ENCODE data around the gene CDH23.

The CDH23 gene

DNA sequence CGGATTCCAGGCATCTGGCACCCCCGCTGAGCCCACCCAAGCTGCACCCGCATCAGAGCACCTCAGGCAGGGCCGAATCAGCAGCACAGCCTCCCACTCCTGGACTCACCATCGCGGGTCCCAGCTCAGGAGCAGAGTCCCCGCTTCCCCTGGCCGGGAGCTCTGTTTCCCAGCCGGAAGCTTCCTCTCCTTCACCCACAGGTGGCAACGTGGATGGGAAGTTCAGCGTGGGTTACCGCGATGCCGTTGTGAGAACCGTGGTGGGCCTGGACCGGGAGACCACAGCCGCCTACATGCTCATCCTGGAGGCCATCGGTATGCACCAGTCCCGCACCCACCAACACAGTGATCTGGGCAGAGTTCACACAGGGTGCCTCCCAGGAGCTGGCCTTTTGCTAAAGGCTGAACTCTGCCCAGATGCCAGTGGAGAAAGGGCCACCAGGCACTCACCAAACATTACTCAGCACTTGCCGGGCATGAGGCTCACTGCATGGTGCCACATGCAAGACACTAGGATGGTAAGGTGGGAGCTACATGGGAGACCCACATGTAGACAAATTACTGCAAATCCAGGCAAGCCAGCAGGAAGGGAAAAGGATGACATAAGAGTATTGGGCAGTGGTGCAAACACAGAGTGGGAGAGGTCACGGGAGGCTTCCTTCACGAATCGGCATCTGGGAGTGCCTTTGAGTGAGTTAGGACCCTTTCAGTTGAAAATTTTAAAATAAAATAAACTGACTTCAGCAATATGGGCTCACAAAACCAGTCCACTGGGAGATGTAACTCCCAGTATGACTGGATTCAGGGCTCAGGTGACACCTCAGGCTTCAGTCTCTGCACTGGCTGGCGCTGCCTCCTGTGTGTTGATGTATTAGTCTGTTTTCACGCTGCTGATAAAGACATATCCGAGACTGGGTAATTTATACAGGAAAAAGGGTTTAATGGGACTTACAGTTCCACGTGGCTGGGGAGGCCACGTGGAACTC, 312.5 kb downstream of the CDH23 start:
- TF ChIP-seq, protein P1, sequence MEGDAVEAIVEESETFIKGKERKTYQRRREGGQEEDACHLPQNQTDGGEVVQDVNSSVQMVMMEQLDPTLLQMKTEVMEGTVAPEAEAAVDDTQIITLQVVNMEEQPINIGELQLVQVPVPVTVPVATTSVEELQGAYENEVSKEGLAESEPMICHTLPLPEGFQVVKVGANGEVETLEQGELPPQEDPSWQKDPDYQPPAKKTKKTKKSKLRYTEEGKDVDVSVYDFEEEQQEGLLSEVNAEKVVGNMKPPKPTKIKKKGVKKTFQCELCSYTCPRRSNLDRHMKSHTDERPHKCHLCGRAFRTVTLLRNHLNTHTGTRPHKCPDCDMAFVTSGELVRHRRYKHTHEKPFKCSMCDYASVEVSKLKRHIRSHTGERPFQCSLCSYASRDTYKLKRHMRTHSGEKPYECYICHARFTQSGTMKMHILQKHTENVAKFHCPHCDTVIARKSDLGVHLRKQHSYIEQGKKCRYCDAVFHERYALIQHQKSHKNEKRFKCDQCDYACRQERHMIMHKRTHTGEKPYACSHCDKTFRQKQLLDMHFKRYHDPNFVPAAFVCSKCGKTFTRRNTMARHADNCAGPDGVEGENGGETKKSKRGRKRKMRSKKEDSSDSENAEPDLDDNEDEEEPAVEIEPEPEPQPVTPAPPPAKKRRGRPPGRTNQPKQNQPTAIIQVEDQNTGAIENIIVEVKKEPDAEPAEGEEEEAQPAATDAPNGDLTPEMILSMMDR (conservative IDR thresholded peaks at IDR 0.05; ENCODE audit: low read depth, low read length) = no peak
- H3K4me1 ChIP-seq (ENCODE audit: low read depth, poor library complexity, severe bottlenecking) = no peaks in the 10 kb centered on the region
- no peaks in the 10 kb centered on the region for H3K36me3 ChIP-seq (ENCODE audit: insufficient read depth)
- no peaks in the 10 kb centered on the region for H4K20me1 ChIP-seq (ENCODE audit: insufficient read depth)
- H3K27me3 ChIP-seq (ENCODE audit: insufficient read depth, low read depth) = peaks cover 53% of the 10 kb centered on the region
- no peak overlapping the region for H2AFZ ChIP-seq (ENCODE audit: low read depth)
- no peak overlapping the region for H3K4me3 ChIP-seq (IDR thresholded peaks at IDR 0.05; ENCODE audit: insufficient read depth, low read depth, low read length)
- no peak overlapping the region for H3K4me2 ChIP-seq
- no peak overlapping the region for H3K27ac ChIP-seq
- no peaks in the 10 kb centered on the region for H3K79me2 ChIP-seq (ENCODE audit: insufficient read depth, low read depth)
- H3K9ac ChIP-seq = no peak overlapping the region

- Histone ChIP-seq H3K36me3 (ENCODE audit: insufficient read depth) (no peaks in the 10 kb centered on the region), H3K27me3 (ENCODE audit: insufficient read depth, low read depth) (peaks cover 49% of the 10 kb centered on the region), H4K20me1 (ENCODE audit: insufficient read depth) (no peaks in the 10 kb centered on the region), H3K27ac (no peak overlapping the region), H3K4me3 (IDR thresholded peaks at IDR 0.05; ENCODE audit: insufficient read depth, low read depth, low read length) (no peak overlapping the region), H3K4me2 (no peak overlapping the region), H3K79me2 (ENCODE audit: insufficient read depth, low read depth) (no peaks in the 10 kb centered on the region), H3K9ac (no peak overlapping the region), H3K4me1 (ENCODE audit: low read depth, poor library complexity, severe bottlenecking) (no peaks in the 10 kb centered on the region), H2AFZ (ENCODE audit: low read depth) (no peak overlapping the region)
- TF ChIP-seq, protein P1 (conservative IDR thresholded peaks at IDR 0.05; ENCODE audit: low read depth, low read length) = no peak
Measured at GRCh38 chr10:71710519-71710918, 313.8 kb downstream of the CDH23 start.

GRCh38 chr10:71711052-71711623, 314.4 kb downstream of the CDH23 start:
- H4K20me1 ChIP-seq (ENCODE audit: insufficient read depth) = no peaks in the 10 kb centered on the region
- H3K79me2 ChIP-seq (ENCODE audit: insufficient read depth, low read depth) = no peaks in the 10 kb centered on the region
- H3K4me3 ChIP-seq (IDR thresholded peaks at IDR 0.05; ENCODE audit: insufficient read depth, low read depth, low read length) = no peak overlapping the region
- no peaks in the 10 kb centered on the region for H3K4me1 ChIP-seq (ENCODE audit: low read depth, poor library complexity, severe bottlenecking)
- no peak overlapping the region for H2AFZ ChIP-seq (ENCODE audit: low read depth)
- H3K27me3 ChIP-seq (ENCODE audit: insufficient read depth, low read depth) = peaks cover 42% of the 10 kb centered on the region
- H3K4me2 ChIP-seq = no peak overlapping the region
- no peaks in the 10 kb centered on the region for H3K36me3 ChIP-seq (ENCODE audit: insufficient read depth)
- TF ChIP-seq, protein P1 (conservative IDR thresholded peaks at IDR 0.05; ENCODE audit: low read depth, low read length) = no peak
- H3K9ac ChIP-seq = no peak overlapping the region
- no peak overlapping the region for H3K27ac ChIP-seq

DNA sequence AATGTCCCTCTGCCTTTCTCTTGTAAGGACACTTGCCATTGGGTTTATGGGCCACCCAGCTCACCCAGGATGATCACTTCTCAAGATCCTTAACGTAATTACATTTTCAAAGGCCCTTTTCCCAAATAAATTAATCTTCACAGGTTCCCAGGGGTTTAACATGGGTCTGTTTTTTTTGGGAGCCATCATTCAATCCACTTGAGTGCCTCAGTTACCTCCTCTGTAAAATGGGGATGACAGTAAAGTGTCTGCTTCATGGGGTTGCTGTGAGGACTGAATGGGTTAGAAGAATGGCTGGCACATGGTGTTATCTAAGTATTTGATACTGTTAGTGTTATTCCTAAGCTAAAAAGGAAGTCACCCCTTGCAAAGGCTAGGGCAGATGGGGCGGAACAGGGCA, 315.4 kb downstream of the CDH23 start:
- Histone ChIP-seq H3K27ac (no peak overlapping the region), H3K79me2 (ENCODE audit: insufficient read depth, low read depth) (no peaks in the 10 kb centered on the region), H2AFZ (ENCODE audit: low read depth) (no peak overlapping the region), H3K4me2 (no peak overlapping the region), H3K4me3 (IDR thresholded peaks at IDR 0.05; ENCODE audit: insufficient read depth, low read depth, low read length) (no peak overlapping the region), H3K9ac (no peak overlapping the region), H3K27me3 (ENCODE audit: insufficient read depth, low read depth) (peaks cover 33% of the 10 kb centered on the region), H3K4me1 (ENCODE audit: low read depth, poor library complexity, severe bottlenecking) (no peaks in the 10 kb centered on the region), H4K20me1 (ENCODE audit: insufficient read depth) (no peaks in the 10 kb centered on the region), H3K36me3 (ENCODE audit: insufficient read depth) (no peaks in the 10 kb centered on the region)
- TF ChIP-seq, protein P1 (conservative IDR thresholded peaks at IDR 0.05; ENCODE audit: low read depth, low read length) = no peak
